Brain microvascular endothelial cell (primary cell): ENCODE results near the gene TMEM86B.

Experiments
- DNase-seq: peaks from one replicate; pipeline ENCODE4 v3.0.0-alpha.2; 2020
- H3K27ac ChIP-seq: fragments of 250-450 bp; sonication (Bioruptor Pico); 2 replicates; pipeline ENCODE4 v1.5.1; 2020; ENCODE audit warnings: mild to moderate bottlenecking, moderate library complexity
- H3K27me3 ChIP-seq: fragments of 250-450 bp; sonication (Bioruptor Pico); replicated peaks from 2 replicates; pipeline ENCODE4 v1.5.1; 2020; ENCODE audit warnings: mild to moderate bottlenecking
- H3K36me3 ChIP-seq: fragments of 250-450 bp; sonication (Bioruptor Pico); replicated peaks from 2 replicates; pipeline ENCODE4 v1.5.1; 2020; ENCODE audit warnings: mild to moderate bottlenecking
- H3K4me3 ChIP-seq: 2 replicates; pipeline ENCODE4 v1.5.1; 2011; ENCODE audit warnings: low read depth, mild to moderate bottlenecking, control low read depth, low read length, moderate library complexity
- CTCF ChIP-seq: IDR thresholded peaks from 2 replicates; pipeline ENCODE4 v1.5.1; 2011; ENCODE audit warnings: low read depth, mild to moderate bottlenecking, moderate library complexity, low read length, control low read depth, inconsistent platforms; ENCODE audit errors: missing control alignments
- in situ Hi-C: cut with HindIII; loops from 2 replicates; pipeline ENCODE4 v1.10.0; 2017; ENCODE audit warnings: low sequenced_read_pairs, low pct_ligation_motif_present

TMEM86B gene

GRCh38 chr19:55188625-55189024, 39.9 kb downstream of the TMEM86B start:
- Histone ChIP-seq H3K4me3 (no peak overlapping the region), H3K36me3 (no peaks in the 10 kb centered on the region), H3K27ac (peak overlapping the region; percentile 77), H3K27me3 (no peaks in the 10 kb centered on the region)
- DNase-seq = no peak
- TF ChIP-seq CTCF = no peak
- in situ Hi-C loops = no loop called here

- no peak for DNase-seq
- Histone ChIP-seq H3K27ac (no peak overlapping the region), H3K36me3 (no peaks in the 10 kb centered on the region), H3K4me3 (no peak overlapping the region), H3K27me3 (no peaks in the 10 kb centered on the region)
- in situ Hi-C loops = no loop called here
- no peak for TF ChIP-seq CTCF
These were observed 42.5 kb downstream of the TMEM86B start for GRCh38 chr19:55186080-55186479.

GRCh38 chr19:55181740-55182139, 46.8 kb downstream of the TMEM86B start:
- Histone ChIP-seq H3K27ac (no peak overlapping the region), H3K36me3 (no peaks in the 10 kb centered on the region), H3K27me3 (peaks cover 5% of the 10 kb centered on the region), H3K4me3 (no peak overlapping the region)
- DNase-seq = no peak
- in situ Hi-C loops = no loop called here
- no peak for TF ChIP-seq CTCF

GRCh38 chr19:55179606-55180484, 48.7 kb downstream of the TMEM86B start, which contains the start of gene SYT5:
Gene SYT5, minus strand, starts transcription at chr19:55180289. Its CDS starts 1,248 bp downstream, at chr19:55179041.
- H3K36me3 ChIP-seq = no peaks in the 10 kb centered on the region
- in situ Hi-C loops = loop anchor here (10.0 kb wide), 1 partner anchor 65 kb away; the partner anchor contains the start of gene PPP1R12C
- TF ChIP-seq CTCF = no peak
- DNase-seq = no peak
- H3K4me3 ChIP-seq = peak within 1 kb of the TSS; percentile 42
- peaks cover 5% of the 10 kb centered on the region for H3K27me3 ChIP-seq
- peak within 1 kb of the TSS; percentile 55 for H3K27ac ChIP-seq

- in situ Hi-C loops = loop anchor here (10.0 kb wide), 1 partner anchor 64 kb away; the partner anchor contains the start of gene PPP1R12C
- Histone ChIP-seq H3K27ac (peak overlapping the region; percentile 55), H3K27me3 (peaks cover 5% of the 10 kb centered on the region), H3K4me3 (peak overlapping the region; percentile 42), H3K36me3 (no peaks in the 10 kb centered on the region)
- DNase-seq = peak; percentile 95
- no peak for TF ChIP-seq CTCF
These were observed 49.6 kb downstream of the TMEM86B start for GRCh38 chr19:55178781-55179599.
